ENCODE results near the gene ADIPOQ.
"Not testable (repeated sequence)": the region's sequence is repeated elsewhere in the genome, so short reads cannot be mapped to it uniquely, and the experiment has no call there.

The ADIPOQ gene

GRCh38 chr3:186842426-186843038 lies at the start of gene ADIPOQ:
Gene ADIPOQ (plus strand): TSS chr3:186842710. CDS start chr3:186853059, 10,349 bp downstream.
- DNase-seq = no peak

- no peak for DNase-seq
Measured at GRCh38 chr3:186798239-186798874, 44.2 kb upstream of the ADIPOQ start.

GRCh38 chr3:186800285-186800684 lies 42.2 kb upstream of the ADIPOQ start:
- no peak for DNase-seq

GRCh38 chr3:186802701-186803100 lies 39.8 kb upstream of the ADIPOQ start:
- DNase-seq = no peak

- DNase-seq = not testable (repeated sequence)
Measured at GRCh38 chr3:186803447-186803846, 39.1 kb upstream of the ADIPOQ start.

- peak; percentile 73 for DNase-seq
Measured at GRCh38 chr3:186806089-186807055, 36.1 kb upstream of the ADIPOQ start, which contains the start of gene RFC4. Gene RFC4 (minus strand): TSS chr3:186806482. CDS start chr3:186804713, 1,769 bp downstream.

- no peak for DNase-seq
Measured at GRCh38 chr3:186807231-186807630, 35.3 kb upstream of the ADIPOQ start.

GRCh38 chr3:186810336-186810996 lies 32.0 kb upstream of the ADIPOQ start:
- DNase-seq = no peak

- DNase-seq = not testable (repeated sequence)
Measured at GRCh38 chr3:186811313-186811712, 31.2 kb upstream of the ADIPOQ start.

- no peak for DNase-seq
Measured at GRCh38 chr3:186814100-186814499, 28.4 kb upstream of the ADIPOQ start.

GRCh38 chr3:186815435-186815834 lies 27.1 kb upstream of the ADIPOQ start:
- DNase-seq = peak; percentile 81

GRCh38 chr3:186818516-186818915 lies 24.0 kb upstream of the ADIPOQ start:
- no peak for DNase-seq

GRCh38 chr3:186818956-186819355 lies 23.6 kb upstream of the ADIPOQ start:
- no peak for DNase-seq

- DNase-seq = peak; percentile 66
Measured at GRCh38 chr3:186821429-186822387, 20.8 kb upstream of the ADIPOQ start.

GRCh38 chr3:186822388-186822759 lies 20.1 kb upstream of the ADIPOQ start:
- not testable (repeated sequence) for DNase-seq

- no peak for DNase-seq
Measured at GRCh38 chr3:186823386-186823785, 19.1 kb upstream of the ADIPOQ start.

- no peak for DNase-seq
Measured at GRCh38 chr3:186824430-186825139, 17.9 kb upstream of the ADIPOQ start.

GRCh38 chr3:186825294-186825821 lies 17.2 kb upstream of the ADIPOQ start:
- DNase-seq = no peak

GRCh38 chr3:186825872-186826409 lies 16.6 kb upstream of the ADIPOQ start:
- DNase-seq = no peak

GRCh38 chr3:186826410-186826975 lies 16.0 kb upstream of the ADIPOQ start:
- no peak for DNase-seq
